Sigmoid colon (tissue), 4 donors: ENCODE results near the gene SMCHD1.

Experiments
- CTCF ChIP-seq, 4 experiments: fragments of 450-650 bp in 3 of 4; fragments of 200-600 bp in 1 of 4; IDR thresholded peaks; one replicate each; pipeline ENCODE4 v1.5.1; 2016 to 2019; ENCODE audit warnings: antibody characterized with exemption in 4 of 4, mild to moderate bottlenecking in 3 of 4, moderate library complexity in 2 of 4
- EP300 ChIP-seq, 4 donors: sonication (generic); formaldehyde crosslinking; IDR thresholded peaks; one replicate each; pipeline ENCODE4 v1.6.1; 2017; ENCODE audit warnings: antibody characterized with exemption in 4 of 4
- POLR2AphosphoS5 ChIP-seq, 4 donors: sonication (generic); formaldehyde crosslinking; IDR thresholded peaks; one replicate each; pipeline ENCODE4 v1.6.1; 2017; ENCODE audit warnings: antibody characterized with exemption in 4 of 4

- no peak for TF ChIP-seq EP300 (IDR thresholded peaks at IDR 0.05)
- TF ChIP-seq CTCF (IDR thresholded peaks at IDR 0.05), result no peak
- no peak for TF ChIP-seq POLR2AphosphoS5 (IDR thresholded peaks at IDR 0.05)
These were observed 162.8 kb downstream of the SMCHD1 start for GRCh38 chr18:2818281-2818680.
